Colonic mucosa (tissue), 4 donors: Measurements from ENCODE around the gene PSMD13. TPM values are rescaled to one million over a fixed set of nuclear protein-coding genes. Genes with fewer than 3 reads are reported as not detected.

Experiments
- DNase-seq: peaks from one replicate; pipeline ENCODE4 v3.0.0-alpha.2; 2020
- H3K27ac ChIP-seq: fragments of 200-600 bp; one replicate; pipeline ENCODE4 v1.8.0; 2021
- H3K27me3 ChIP-seq: fragments of 200-600 bp; one replicate; pipeline ENCODE4 v1.8.0; 2021
- H3K36me3 ChIP-seq: fragments of 200-600 bp; one replicate; pipeline ENCODE4 v1.8.0; 2021
- H3K4me1 ChIP-seq: fragments of 200-600 bp; one replicate; pipeline ENCODE4 v1.8.0; 2021; ENCODE audit warnings: mild to moderate bottlenecking
- H3K4me3 ChIP-seq: fragments of 200-600 bp; one replicate; pipeline ENCODE4 v1.8.0; 2021
- H3K9ac ChIP-seq, 2 donors: one replicate each; pipeline ENCODE4 v1.7.0; 2013; ENCODE audit warnings: control low read depth in 2 of 2, low read depth in 2 of 2, low read length in 2 of 2
- H3K9me3 ChIP-seq: fragments of 200-600 bp; one replicate; pipeline ENCODE4 v1.8.0; 2021
- CTCF ChIP-seq: fragments of 200-600 bp; IDR thresholded peaks from one replicate; pipeline ENCODE4 v1.8.0; 2022; ENCODE audit warnings: antibody characterized with exemption, mild to moderate bottlenecking
- intact Hi-C: fragments of 100-400 bp; cut with DNase I; formaldehyde crosslinking; loops from one replicate; pipeline ENCODE4 v1.14.1; 2022
- total RNA-seq, 2 donors: library from RNA; stranded (reverse); fragmentation: NEBNext Ultra II Directional in 1 of 2; extraction: Animal tissue kit (Norgen Biotek cat#: 25700) in 1 of 2; gene quantifications; one replicate each; pipeline ENCODE4 v1.2.1, GENCODE V29; 2021
- donor health status: healthy.
- donor health status: DM: no; HTN: no; CAD: no.
- donor health status: DM: no; HTN: no; CAD: no.

The PSMD13 gene
- total RNA-seq, 2 donors from 2014 or later = 99.0 to 145 TPM

- Histone ChIP-seq H3K36me3 (no peaks in the 10 kb centered on the region), H3K9me3 (no peaks in the 10 kb centered on the region), H3K27ac (no peak overlapping the region), H3K27me3 (peaks cover 48% of the 10 kb centered on the region), H3K4me1 (peaks cover 17% of the 10 kb centered on the region), H3K9ac (peak overlapping the region in 1 of 2 donors; percentile 61), H3K4me3 (peak overlapping the region; percentile 37)
- intact Hi-C loops = no loop called here
- DNase-seq = no peak
- TF ChIP-seq CTCF = no peak
Observed at GRCh38 chr11:280706-281485, 44.1 kb downstream of the PSMD13 start.

DNA sequence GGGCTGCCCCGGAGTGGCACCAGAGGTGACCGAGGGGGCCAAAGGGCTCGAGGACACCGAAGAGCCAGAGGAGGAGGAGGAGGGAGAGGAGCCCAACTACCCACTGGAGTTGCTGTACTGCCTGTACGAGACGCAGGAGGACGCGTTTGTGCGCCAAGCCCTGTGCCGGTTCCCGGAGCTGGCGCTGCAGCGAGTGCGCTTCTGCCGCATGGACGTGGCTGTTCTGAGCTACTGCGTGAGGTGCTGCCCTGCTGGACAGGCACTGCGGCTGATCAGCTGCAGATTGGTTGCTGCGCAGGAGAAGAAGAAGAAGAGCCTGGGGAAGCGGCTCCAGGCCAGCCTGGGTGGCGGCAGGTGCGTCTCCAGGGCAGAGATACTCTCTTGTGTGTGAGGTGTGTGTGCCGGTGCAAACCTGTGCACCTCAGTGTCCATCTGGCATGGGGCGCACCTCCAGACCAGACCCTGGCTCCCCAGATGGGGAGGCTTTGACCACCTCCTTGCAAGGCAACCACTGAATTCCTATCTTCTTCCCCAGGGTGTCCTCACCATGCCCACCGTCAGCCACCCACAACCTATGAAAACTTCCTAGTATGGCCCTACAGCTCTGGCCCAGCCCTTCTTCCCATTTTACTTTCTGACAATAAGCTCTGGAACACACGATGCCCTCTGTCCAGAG, 44.8 kb downstream of the PSMD13 start:
- Histone ChIP-seq H3K27ac (no peak overlapping the region), H3K9me3 (no peaks in the 10 kb centered on the region), H3K36me3 (no peaks in the 10 kb centered on the region), H3K27me3 (peaks cover 48% of the 10 kb centered on the region), H3K4me3 (peak overlapping the region; percentile 37), H3K4me1 (peaks cover 17% of the 10 kb centered on the region), H3K9ac (peak overlapping the region; percentile 12 to 61)
- intact Hi-C loops = no loop called here
- no peak for TF ChIP-seq CTCF
- no peak for DNase-seq

DNA sequence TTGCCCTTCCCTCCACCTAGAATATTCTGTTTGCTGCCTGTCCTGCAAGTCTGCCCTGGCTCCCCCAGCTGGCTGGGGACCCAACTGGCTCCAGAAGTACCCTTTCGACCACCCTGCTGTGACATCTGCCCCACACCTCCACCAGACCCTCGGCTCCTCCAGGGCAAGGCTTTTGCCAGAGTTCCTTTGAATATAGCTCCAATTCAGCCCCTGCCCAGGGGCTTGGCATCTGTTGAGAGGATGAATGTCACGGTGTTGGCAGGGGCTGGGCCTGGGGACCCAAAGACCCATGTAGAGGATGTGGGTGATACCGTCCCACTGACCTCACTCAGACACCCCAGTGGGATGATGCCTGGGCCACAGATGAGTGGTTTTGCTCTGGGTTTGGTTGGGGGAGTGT, 45.4 kb downstream of the PSMD13 start:
- Histone ChIP-seq H3K27me3 (peaks cover 48% of the 10 kb centered on the region), H3K9ac (peak overlapping the region in 1 of 2 donors; percentile 12), H3K36me3 (no peaks in the 10 kb centered on the region), H3K27ac (no peak overlapping the region), H3K4me1 (peaks cover 17% of the 10 kb centered on the region), H3K4me3 (no peak overlapping the region), H3K9me3 (no peaks in the 10 kb centered on the region)
- intact Hi-C loops = no loop called here
- DNase-seq = no peak
- no peak for TF ChIP-seq CTCF

DNA sequence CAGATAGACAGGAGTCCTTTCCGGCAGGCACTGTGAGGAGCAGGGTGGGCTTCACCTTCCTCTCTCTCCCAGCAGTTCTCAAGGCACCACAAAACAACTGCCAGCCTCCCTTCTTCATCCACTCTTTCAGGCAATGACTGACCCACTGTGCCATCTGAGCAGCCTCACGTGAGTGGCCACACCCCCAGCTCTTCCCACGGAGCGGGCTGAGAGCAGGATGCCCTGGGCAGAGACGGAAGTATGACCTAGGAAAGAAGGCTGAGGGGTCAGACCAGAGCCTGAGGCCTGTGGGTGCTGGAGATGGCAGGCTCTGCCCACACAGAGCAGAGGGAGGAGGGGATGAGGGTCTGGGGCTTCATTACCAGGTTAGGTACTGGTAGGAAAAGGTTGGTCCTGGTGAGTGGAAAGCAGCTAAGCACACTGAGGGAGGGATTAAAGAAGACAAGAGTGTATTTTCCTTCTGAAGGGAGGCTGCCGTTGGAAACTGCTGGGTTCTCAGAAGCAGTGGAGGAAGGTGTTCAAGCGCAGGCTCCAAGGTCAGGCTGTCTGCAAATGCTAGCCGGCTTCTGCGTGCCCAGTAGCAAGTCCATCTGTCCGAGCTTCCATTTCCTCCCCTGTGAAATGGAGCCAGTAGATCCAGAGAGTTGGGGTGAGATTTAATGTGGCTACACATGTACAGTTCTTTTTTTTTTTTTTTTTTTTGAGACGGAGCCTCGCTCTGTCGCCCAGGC, 46.0 kb downstream of the PSMD13 start:
- DNase-seq = no peak
- intact Hi-C loops = no loop called here
- Histone ChIP-seq H3K27me3 (peaks cover 48% of the 10 kb centered on the region), H3K27ac (no peak overlapping the region), H3K9me3 (no peaks in the 10 kb centered on the region), H3K9ac (no peak overlapping the region), H3K36me3 (no peaks in the 10 kb centered on the region), H3K4me3 (no peak overlapping the region), H3K4me1 (peaks cover 17% of the 10 kb centered on the region)
- TF ChIP-seq CTCF = no peak

GRCh38 chr11:283405-284104, 46.8 kb downstream of the PSMD13 start:
- Histone ChIP-seq H3K27me3 (peaks cover 53% of the 10 kb centered on the region), H3K27ac (no peak overlapping the region), H3K36me3 (no peaks in the 10 kb centered on the region), H3K9me3 (no peaks in the 10 kb centered on the region), H3K9ac (no peak overlapping the region), H3K4me1 (peaks cover 17% of the 10 kb centered on the region), H3K4me3 (no peak overlapping the region)
- TF ChIP-seq CTCF = no peak
- no peak for DNase-seq
- intact Hi-C loops = no loop called here
